Measurements from ENCODE around the gene PHF2. TPM values are rescaled to one million over a fixed set of nuclear protein-coding genes. Genes with fewer than 3 reads are reported as not detected.

Gene PHF2
- total RNA-seq, 1 experiment from 2014 or later, result 26.3 TPM

DNA sequence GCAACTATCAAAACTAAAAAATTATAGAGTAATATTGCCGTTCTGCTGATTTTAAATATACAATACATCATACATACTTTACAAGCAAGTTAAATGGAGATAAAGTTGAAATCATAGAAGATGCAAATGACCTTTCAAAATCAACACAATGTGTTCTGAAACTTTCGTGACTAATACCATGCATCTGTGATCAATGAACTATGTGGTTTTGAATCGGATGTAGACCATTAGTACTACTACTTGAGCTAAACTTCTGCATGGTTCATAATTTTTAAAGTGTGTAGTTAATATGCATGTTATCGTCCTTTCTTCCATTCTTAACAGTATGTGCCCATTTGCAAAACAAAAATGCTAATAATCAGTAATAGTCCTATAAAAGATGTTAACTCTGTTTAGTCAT, 11.3 kb upstream of the PHF2 start:
- no peak overlapping the region for H3K27ac ChIP-seq
- peaks cover 32% of the 10 kb centered on the region for H3F3A ChIP-seq (ENCODE audit: insufficient read depth, low read depth)
- no peak overlapping the region for H3K4me2 ChIP-seq
- H3K36me3 ChIP-seq (ENCODE audit: low read depth), result peaks cover 9% of the 10 kb centered on the region; the same call in 1 of the 2 replicates
- no peaks in the 10 kb centered on the region for H3K27me3 ChIP-seq (ENCODE audit: insufficient read depth, low read depth)
- H3K79me2 ChIP-seq (ENCODE audit: low read depth), result no peaks in the 10 kb centered on the region
- H4K20me1 ChIP-seq (ENCODE audit: insufficient read depth), result no peaks in the 10 kb centered on the region; the same call in none of the 2 replicates
- ChIA-PET CTCF (no interaction called here), POLR2A (ENCODE audit: unreplicated experiment) (no interaction called here)
- no peaks in the 10 kb centered on the region for H3K9me3 ChIP-seq (ENCODE audit: insufficient read depth, low read depth)
- no peak for DNase-seq
- no peak overlapping the region for H3K4me3 ChIP-seq
- no peak overlapping the region for H2AFZ ChIP-seq
- TF ChIP-seq EZH2 (IDR thresholded peaks at IDR 0.05; ENCODE audit: low read depth), result no peak
- TF ChIP-seq, protein P1, sequence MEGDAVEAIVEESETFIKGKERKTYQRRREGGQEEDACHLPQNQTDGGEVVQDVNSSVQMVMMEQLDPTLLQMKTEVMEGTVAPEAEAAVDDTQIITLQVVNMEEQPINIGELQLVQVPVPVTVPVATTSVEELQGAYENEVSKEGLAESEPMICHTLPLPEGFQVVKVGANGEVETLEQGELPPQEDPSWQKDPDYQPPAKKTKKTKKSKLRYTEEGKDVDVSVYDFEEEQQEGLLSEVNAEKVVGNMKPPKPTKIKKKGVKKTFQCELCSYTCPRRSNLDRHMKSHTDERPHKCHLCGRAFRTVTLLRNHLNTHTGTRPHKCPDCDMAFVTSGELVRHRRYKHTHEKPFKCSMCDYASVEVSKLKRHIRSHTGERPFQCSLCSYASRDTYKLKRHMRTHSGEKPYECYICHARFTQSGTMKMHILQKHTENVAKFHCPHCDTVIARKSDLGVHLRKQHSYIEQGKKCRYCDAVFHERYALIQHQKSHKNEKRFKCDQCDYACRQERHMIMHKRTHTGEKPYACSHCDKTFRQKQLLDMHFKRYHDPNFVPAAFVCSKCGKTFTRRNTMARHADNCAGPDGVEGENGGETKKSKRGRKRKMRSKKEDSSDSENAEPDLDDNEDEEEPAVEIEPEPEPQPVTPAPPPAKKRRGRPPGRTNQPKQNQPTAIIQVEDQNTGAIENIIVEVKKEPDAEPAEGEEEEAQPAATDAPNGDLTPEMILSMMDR (conservative IDR thresholded peaks at IDR 0.05), result no peak
- H3K4me1 ChIP-seq (replicated peaks; ENCODE audit: insufficient read depth), result peaks cover 11% of the 10 kb centered on the region
- no TSS peak for BruUV-seq (replicated peaks)
- no peaks in the 10 kb centered on the region for H3K9me2 ChIP-seq (ENCODE audit: insufficient read depth)
- intact Hi-C loops (cut with micrococcal nuclease; ENCODE audit: unreplicated experiment), result loop anchor here (5.0 to 10.0 kb wide), 4 partner anchors 113 to 758 kb away; partner anchors contain the start of genes CARD19, FAM120A and FAM120AOS

DNA sequence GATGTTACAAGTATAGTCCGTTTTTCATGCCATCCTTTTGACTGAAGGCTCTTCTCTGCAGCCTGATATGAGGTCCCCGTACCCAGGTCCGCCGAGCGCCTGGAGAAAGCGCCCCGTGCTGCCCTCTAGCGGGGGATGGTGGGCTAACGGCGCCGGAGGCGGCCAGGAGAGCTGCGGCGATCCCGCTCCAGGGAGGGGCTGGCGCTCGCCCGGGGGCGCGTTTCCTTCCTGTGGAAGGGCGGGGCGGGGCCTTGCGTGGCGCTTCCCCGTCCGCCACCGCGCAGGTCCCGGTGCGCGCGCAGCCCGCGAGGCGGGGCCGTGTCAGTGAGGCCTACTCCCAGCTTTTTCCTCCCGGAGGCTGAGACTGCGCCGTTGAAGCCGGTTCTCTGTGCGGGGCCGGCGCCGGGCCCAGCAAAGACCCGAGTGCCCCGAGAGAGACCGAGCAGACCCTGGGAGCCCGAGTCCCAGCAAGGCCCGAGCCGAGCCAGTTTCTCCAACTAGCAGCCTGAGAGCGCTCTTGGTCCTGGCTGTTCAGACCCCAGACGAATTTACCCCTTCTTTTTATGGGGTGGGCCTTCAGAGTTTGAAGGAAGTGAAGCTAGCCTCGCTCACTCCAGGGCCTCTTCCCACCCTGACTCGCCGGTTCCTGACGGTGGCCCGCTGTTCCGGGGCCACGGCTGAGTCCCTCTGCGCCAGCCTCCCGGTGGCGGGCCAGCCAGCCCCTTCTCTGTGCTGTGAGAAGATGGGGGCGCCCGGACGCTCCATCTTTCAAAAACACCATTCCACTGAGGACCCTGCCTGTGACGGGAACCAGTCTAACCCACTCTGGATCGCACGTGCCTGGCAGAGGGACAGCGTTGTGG, 9.7 kb upstream of the PHF2 start:
- no peaks in the 10 kb centered on the region for H3K9me3 ChIP-seq (ENCODE audit: insufficient read depth, low read depth)
- BruUV-seq (replicated peaks), result TSS peak; percentile 88
- CTCF ChIA-PET, result interaction anchor here (0.7 to 1.4 kb wide), 6 partner anchors 9 to 458 kb away, joined by 3 to 7 read pairs (median 4); partner anchors contain the start of gene FAM120AOS

More for the DNA sequence above, 9.7 kb upstream of the PHF2 start:
- intact Hi-C loops (cut with micrococcal nuclease; ENCODE audit: unreplicated experiment), result loop anchor here (2.0 to 10.0 kb wide), 7 partner anchors 34 to 759 kb away; partner anchors contain the start of genes CARD19, FAM120A and FAM120AOS
- Histone ChIP-seq H3K79me2 (ENCODE audit: low read depth) (no peaks in the 10 kb centered on the region), H3K36me3 (ENCODE audit: low read depth) (peaks cover 9% of the 10 kb centered on the region; the same call in 1 of the 2 replicates), H3K27me3 (ENCODE audit: insufficient read depth, low read depth) (no peaks in the 10 kb centered on the region), H3K27ac (peak overlapping the region; percentile 66), H3K9me2 (ENCODE audit: insufficient read depth) (no peaks in the 10 kb centered on the region), H3K4me2 (peak overlapping the region; percentile 97), H3F3A (ENCODE audit: insufficient read depth, low read depth) (peaks cover 31% of the 10 kb centered on the region), H3K4me1 (replicated peaks; ENCODE audit: insufficient read depth) (peaks cover 11% of the 10 kb centered on the region), H4K20me1 (ENCODE audit: insufficient read depth) (no peaks in the 10 kb centered on the region), H3K4me3 (peak overlapping the region; percentile 77), H2AFZ (peak overlapping the region; percentile 82)
- POLR2A ChIA-PET (ENCODE audit: unreplicated experiment), result interaction anchor here (0.6 to 0.7 kb wide), 3 partner anchors 255 to 677 kb away, joined by 3 to 10 read pairs (median 3); no protein-coding TSS in a partner anchor
- no peak for TF ChIP-seq EZH2 (IDR thresholded peaks at IDR 0.05; ENCODE audit: low read depth)
- TF ChIP-seq, protein P1 (conservative IDR thresholded peaks at IDR 0.05), result peak; percentile 90
- DNase-seq, result peak; percentile 84 to 100
